Panc1 (cell line): ENCODE measurements around the gene WNT7B. TPM values are rescaled to one million over a fixed set of nuclear protein-coding genes. Genes with fewer than 3 reads are reported as not detected.

ENCODE experiments used
- ATAC-seq: fragments of 200-7000 bp; cut with Tn5 transposase; 2 replicates; pipeline ENCODE4 v1.9.1; 2020; ENCODE audit warnings: mild to moderate bottlenecking, moderate library complexity
- BruUV-seq: library from RNA; stranded (reverse); fragments of 400-500 nt; replicated peaks from 2 replicates; lab custom pipeline; 2021; lab: Mats Ljungman, UMichigan
- CTCF ChIA-PET: fragments of 300-600 bp; sonication (Branson Sonifier 250); formaldehyde crosslinking; loops from one replicate; lab custom pipeline; 2022; ENCODE audit warnings: antibody characterized with exemption; lab: Charles Lee
- POLR2A ChIA-PET: fragments of 300-600 bp; sonication (Branson Sonifier 250); formaldehyde crosslinking; loops from one replicate; lab custom pipeline; 2022; ENCODE audit warnings: antibody characterized with exemption; lab: Charles Lee
- DNase-seq: peaks from one replicate; pipeline ENCODE4 v3.0.0-alpha.2; 2010; ENCODE audit warnings: low read depth, low spot score
- H3K27ac ChIP-seq: 2 replicates; pipeline ENCODE4 v1.5.1; 2011; ENCODE audit warnings: mild to moderate bottlenecking, low read length, inconsistent platforms
- H3K27me3 ChIP-seq: fragments of 200-500 bp; sonication (Bioruptor generic); 2 replicates; pipeline ENCODE4 v1.6.0; 2014; ENCODE audit warnings: low read length, inconsistent platforms; ENCODE audit not compliant: control insufficient read depth, insufficient read depth
- H3K36me3 ChIP-seq: fragments of 200-500 bp; sonication (Bioruptor generic); 2 replicates; pipeline ENCODE4 v1.5.1; 2014; ENCODE audit warnings: inconsistent platforms, mild to moderate bottlenecking, low read length, moderate library complexity; ENCODE audit not compliant: control insufficient read depth, insufficient read depth
- H3K4me1 ChIP-seq: 2 replicates; pipeline ENCODE4 v1.5.1; 2011; ENCODE audit warnings: inconsistent platforms, mild to moderate bottlenecking, low read length, moderate library complexity; ENCODE audit not compliant: control insufficient read depth, insufficient read depth
- H3K4me3 ChIP-seq, 2 experiments: 2 replicates each; pipeline ENCODE4 v1.5.1; 2011 to 2012; ENCODE audit warnings: low read depth in 2 of 2, low read length in 2 of 2, mild to moderate bottlenecking in 2 of 2, inconsistent platforms in 1 of 2, moderate library complexity in 1 of 2
- H3K9me3 ChIP-seq: fragments of 200-500 bp; sonication (Bioruptor generic); 2 replicates; pipeline ENCODE4 v1.5.1; 2014; ENCODE audit warnings: low read depth, mild to moderate bottlenecking, inconsistent platforms, low read length, moderate library complexity; ENCODE audit not compliant: control insufficient read depth, insufficient read depth
- POLR2AphosphoS5 ChIP-seq: IDR thresholded peaks from 2 replicates; pipeline ENCODE4 v1.6.1; 2012; ENCODE audit warnings: mild to moderate bottlenecking, low read depth, low read length, moderate library complexity
- SIN3A ChIP-seq: IDR thresholded peaks from 2 replicates; pipeline ENCODE4 v1.6.1; 2012; ENCODE audit warnings: low read depth, mild to moderate bottlenecking, low read length, moderate library complexity, borderline replicate concordance; ENCODE audit not compliant: insufficient read depth
- TCF7L2 ChIP-seq: IDR thresholded peaks from 2 replicates; pipeline ENCODE4 v1.6.1; 2011; ENCODE audit warnings: mild to moderate bottlenecking, low read depth, low read length, inconsistent platforms
- in situ Hi-C: cut with HindIII; loops from 2 replicates; pipeline ENCODE4 v1.10.0; 2016; ENCODE audit warnings: low sequenced_read_pairs, low pct_unique_long_range_greater_than_20kb
- intact Hi-C: fragments of 100-400 bp; cut with micrococcal nuclease; formaldehyde crosslinking; loops from one replicate; pipeline ENCODE4 v1.10.0; 2022; ENCODE audit not compliant: unreplicated experiment
- total RNA-seq: library from RNA; stranded (reverse); gene quantifications from one replicate; pipeline ENCODE4 v1.2.1, GENCODE V29; 2021; ENCODE audit not compliant: unreplicated experiment
- TF ChIP-seq, protein P1 (sequence below): fragments of 450-650 bp; IDR thresholded peaks from 2 replicates; pipeline ENCODE4 v1.5.1; 2017; ENCODE audit warnings: mild to moderate bottlenecking
- TF ChIP-seq, protein P2 (sequence below), 2 experiments: IDR thresholded peaks; 2 replicates each; pipeline ENCODE4 v1.6.1; 2011 to 2012; ENCODE audit warnings: low read depth in 2 of 2, control low read depth in 1 of 2, low read length in 1 of 2, mild to moderate bottlenecking in 1 of 2, moderate library complexity in 1 of 2; ENCODE audit not compliant: insufficient read depth in 1 of 2

WNT7B gene
- total RNA-seq, 1 experiment from 2014 or later, result 52.1 TPM

GRCh38 chr22:45933506-45934167 lies 43.3 kb downstream of the WNT7B start:
- CTCF ChIA-PET, result no interaction called here
- ATAC-seq, result no peak
- Histone ChIP-seq H3K4me1 (peaks cover 48% of the 10 kb centered on the region), H3K27me3 (no peaks in the 10 kb centered on the region), H3K9me3 (no peaks in the 10 kb centered on the region), H3K4me3 (no peak overlapping the region), H3K27ac (peak overlapping the region; percentile 83), H3K36me3 (no peaks in the 10 kb centered on the region; the same call in 1 of the 2 replicates)
- POLR2A ChIA-PET, result no interaction called here
- TF ChIP-seq TCF7L2, result no peak
- TF ChIP-seq POLR2AphosphoS5, result no peak
- TF ChIP-seq, protein P1, sequence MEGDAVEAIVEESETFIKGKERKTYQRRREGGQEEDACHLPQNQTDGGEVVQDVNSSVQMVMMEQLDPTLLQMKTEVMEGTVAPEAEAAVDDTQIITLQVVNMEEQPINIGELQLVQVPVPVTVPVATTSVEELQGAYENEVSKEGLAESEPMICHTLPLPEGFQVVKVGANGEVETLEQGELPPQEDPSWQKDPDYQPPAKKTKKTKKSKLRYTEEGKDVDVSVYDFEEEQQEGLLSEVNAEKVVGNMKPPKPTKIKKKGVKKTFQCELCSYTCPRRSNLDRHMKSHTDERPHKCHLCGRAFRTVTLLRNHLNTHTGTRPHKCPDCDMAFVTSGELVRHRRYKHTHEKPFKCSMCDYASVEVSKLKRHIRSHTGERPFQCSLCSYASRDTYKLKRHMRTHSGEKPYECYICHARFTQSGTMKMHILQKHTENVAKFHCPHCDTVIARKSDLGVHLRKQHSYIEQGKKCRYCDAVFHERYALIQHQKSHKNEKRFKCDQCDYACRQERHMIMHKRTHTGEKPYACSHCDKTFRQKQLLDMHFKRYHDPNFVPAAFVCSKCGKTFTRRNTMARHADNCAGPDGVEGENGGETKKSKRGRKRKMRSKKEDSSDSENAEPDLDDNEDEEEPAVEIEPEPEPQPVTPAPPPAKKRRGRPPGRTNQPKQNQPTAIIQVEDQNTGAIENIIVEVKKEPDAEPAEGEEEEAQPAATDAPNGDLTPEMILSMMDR, result no peak
- TF ChIP-seq SIN3A, result no peak
- TF ChIP-seq, protein P2, sequence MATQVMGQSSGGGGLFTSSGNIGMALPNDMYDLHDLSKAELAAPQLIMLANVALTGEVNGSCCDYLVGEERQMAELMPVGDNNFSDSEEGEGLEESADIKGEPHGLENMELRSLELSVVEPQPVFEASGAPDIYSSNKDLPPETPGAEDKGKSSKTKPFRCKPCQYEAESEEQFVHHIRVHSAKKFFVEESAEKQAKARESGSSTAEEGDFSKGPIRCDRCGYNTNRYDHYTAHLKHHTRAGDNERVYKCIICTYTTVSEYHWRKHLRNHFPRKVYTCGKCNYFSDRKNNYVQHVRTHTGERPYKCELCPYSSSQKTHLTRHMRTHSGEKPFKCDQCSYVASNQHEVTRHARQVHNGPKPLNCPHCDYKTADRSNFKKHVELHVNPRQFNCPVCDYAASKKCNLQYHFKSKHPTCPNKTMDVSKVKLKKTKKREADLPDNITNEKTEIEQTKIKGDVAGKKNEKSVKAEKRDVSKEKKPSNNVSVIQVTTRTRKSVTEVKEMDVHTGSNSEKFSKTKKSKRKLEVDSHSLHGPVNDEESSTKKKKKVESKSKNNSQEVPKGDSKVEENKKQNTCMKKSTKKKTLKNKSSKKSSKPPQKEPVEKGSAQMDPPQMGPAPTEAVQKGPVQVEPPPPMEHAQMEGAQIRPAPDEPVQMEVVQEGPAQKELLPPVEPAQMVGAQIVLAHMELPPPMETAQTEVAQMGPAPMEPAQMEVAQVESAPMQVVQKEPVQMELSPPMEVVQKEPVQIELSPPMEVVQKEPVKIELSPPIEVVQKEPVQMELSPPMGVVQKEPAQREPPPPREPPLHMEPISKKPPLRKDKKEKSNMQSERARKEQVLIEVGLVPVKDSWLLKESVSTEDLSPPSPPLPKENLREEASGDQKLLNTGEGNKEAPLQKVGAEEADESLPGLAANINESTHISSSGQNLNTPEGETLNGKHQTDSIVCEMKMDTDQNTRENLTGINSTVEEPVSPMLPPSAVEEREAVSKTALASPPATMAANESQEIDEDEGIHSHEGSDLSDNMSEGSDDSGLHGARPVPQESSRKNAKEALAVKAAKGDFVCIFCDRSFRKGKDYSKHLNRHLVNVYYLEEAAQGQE (IDR thresholded peaks at IDR 0.05; ENCODE audit: insufficient read depth in 1 of 2, low read depth in 2 of 2, low read length in 1 of 2), result no peak
- in situ Hi-C loops (no loop called here), intact Hi-C loops (no loop called here)
- no peak for DNase-seq
- no TSS peak for BruUV-seq

DNA sequence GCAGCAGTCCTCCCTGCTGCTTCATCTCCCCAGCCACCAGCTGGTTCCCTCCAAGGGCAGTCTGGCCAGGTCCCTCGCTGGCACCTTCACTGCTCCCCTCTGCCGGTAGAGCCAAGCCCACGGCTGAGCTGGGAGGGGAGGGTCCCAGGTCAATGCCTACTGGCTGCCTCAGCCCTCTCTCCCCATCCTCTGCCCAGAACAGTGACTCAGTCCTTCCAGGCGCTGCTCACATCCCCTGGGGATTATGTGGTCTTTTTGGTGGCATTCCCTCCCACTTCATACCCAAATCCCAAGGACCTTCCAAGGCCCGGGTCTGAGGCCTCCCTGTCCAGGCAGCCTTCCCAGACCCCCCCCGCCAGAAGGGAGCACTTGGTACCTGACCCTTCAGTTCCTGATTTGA lies 44.9 kb downstream of the WNT7B start:
- TF ChIP-seq, protein P1, result no peak
- TF ChIP-seq TCF7L2 (no peak), SIN3A (no peak), POLR2AphosphoS5 (no peak)
- TF ChIP-seq, protein P2 (IDR thresholded peaks at IDR 0.05; ENCODE audit: insufficient read depth in 1 of 2, low read depth in 2 of 2, low read length in 1 of 2), result no peak
- peaks cover 53% of the 10 kb centered on the region for H3K4me1 ChIP-seq
- ATAC-seq (no peak), DNase-seq (no peak)
- ChIA-PET CTCF (no interaction called here), POLR2A (no interaction called here)
- no peaks in the 10 kb centered on the region for H3K9me3 ChIP-seq
- in situ Hi-C loops, result no loop called here
- H3K36me3 ChIP-seq, result no peaks in the 10 kb centered on the region; the same call in 1 of the 2 replicates
- H3K27me3 ChIP-seq, result no peaks in the 10 kb centered on the region
- intact Hi-C loops, result no loop called here
- H3K4me3 ChIP-seq, result no peak overlapping the region
- no TSS peak for BruUV-seq
- peak overlapping the region; percentile 68 for H3K27ac ChIP-seq
